Natural killer cell treated with Interleukin-12 subunit alpha and Interleukin-12 subunit beta and Interleukin-15 and Interleukin-18, amount 100 ng/mL, for 72 hours (primary cell): ENCODE data around the gene CLEC16A. TPM values are rescaled to one million over a fixed set of nuclear protein-coding genes. Genes with fewer than 3 reads are reported as not detected.

ENCODE experiments used
- ATAC-seq, 2 donors: fragments of 150-1000 bp; cut with Tn5 transposase in 1 of 2; sonication (Bioruptor Pico), chemical (Tn5 transposase) in 1 of 2; 2 replicates each; pipeline ENCODE4 v1.10.0; 2021
- DNase-seq: peaks from one replicate; pipeline ENCODE4 v3.0.0; 2022; ENCODE audit warnings: low spot score
- H3K27ac Mint-ChIP-seq, 2 donors: 1 replicate in 1 of 2; 2 replicates in 1 of 2; pipeline ENCODE4 v1.8.0; 2022; ENCODE audit warnings: mixed read lengths in 2 of 2, mild to moderate bottlenecking in 1 of 2, moderate library complexity in 1 of 2
- H3K27me3 Mint-ChIP-seq, 2 donors: 1 replicate in 1 of 2; 2 replicates in 1 of 2; pipeline ENCODE4 v1.8.0; 2022; ENCODE audit warnings: mixed read lengths in 2 of 2
- H3K36me3 Mint-ChIP-seq: one replicate; pipeline ENCODE4 v1.8.0; 2022; ENCODE audit warnings: mixed read lengths
- H3K4me1 Mint-ChIP-seq, 2 donors: 1 replicate in 1 of 2; 2 replicates in 1 of 2; pipeline ENCODE4 v1.8.0; 2022; ENCODE audit warnings: low read depth in 2 of 2, mixed read lengths in 2 of 2, mild to moderate bottlenecking in 1 of 2
- H3K4me3 Mint-ChIP-seq: one replicate; pipeline ENCODE4 v1.8.0; 2022; ENCODE audit warnings: mixed read lengths
- H3K9me3 Mint-ChIP-seq: 2 replicates; pipeline ENCODE4 v1.8.0; 2022; ENCODE audit warnings: mixed read lengths
- total RNA-seq, 2 donors: library from RNA; stranded (reverse); gene quantifications; one replicate each; pipeline ENCODE4 v1.2.3, GENCODE V29; 2022

Gene CLEC16A
- total RNA-seq, 2 donors from 2014 or later = 42.5 to 60.2 TPM

- peak in 1 of 2 donors; percentile 57 for ATAC-seq
These were observed 14.3 kb upstream of the CLEC16A start for GRCh38 chr16:10929853-10930754.

GRCh38 chr16:10930755-10931093, 13.6 kb upstream of the CLEC16A start:
- ATAC-seq (peak in 1 of 2 donors; percentile 15), DNase-seq (no peak)
- Mint-ChIP-seq H3K36me3 (peaks cover 6% of the 10 kb centered on the region), H3K27me3 (no peaks in the 10 kb centered on the region), H3K4me3 (no peak overlapping the region), H3K27ac (peak overlapping the region in 1 of 2 donors; percentile 61), H3K9me3 (no peaks in the 10 kb centered on the region), H3K4me1 (peaks cover 25 to 26% of the 10 kb centered on the region in 2 donors)

More at GRCh38 chr16:10929853-10930754, 14.3 kb upstream of the CLEC16A start:
- no peak overlapping the region for H3K4me3 Mint-ChIP-seq
- no peaks in the 10 kb centered on the region for H3K27me3 Mint-ChIP-seq
- H3K4me1 Mint-ChIP-seq = peaks cover 22 to 23% of the 10 kb centered on the region in 2 donors
- DNase-seq = no peak
- no peak overlapping the region for H3K27ac Mint-ChIP-seq
- H3K9me3 Mint-ChIP-seq = no peaks in the 10 kb centered on the region
- H3K36me3 Mint-ChIP-seq = peaks cover 6% of the 10 kb centered on the region

- Mint-ChIP-seq H3K4me3 (no peak overlapping the region), H3K27ac (peak overlapping the region in 1 of 2 donors; percentile 61)
These were observed 13.2 kb upstream of the CLEC16A start for GRCh38 chr16:10931134-10931533.

GRCh38 chr16:10931977-10932632, 12.3 kb upstream of the CLEC16A start:
- H3K9me3 Mint-ChIP-seq = no peaks in the 10 kb centered on the region
- no peak overlapping the region for H3K4me3 Mint-ChIP-seq
- H3K27me3 Mint-ChIP-seq = no peaks in the 10 kb centered on the region
- H3K27ac Mint-ChIP-seq = no peak overlapping the region
- DNase-seq (no peak), ATAC-seq (no peak)
- H3K36me3 Mint-ChIP-seq = peaks cover 11% of the 10 kb centered on the region
- peaks cover 35 to 39% of the 10 kb centered on the region in 2 donors for H3K4me1 Mint-ChIP-seq

More at GRCh38 chr16:10931134-10931533, 13.2 kb upstream of the CLEC16A start:
- Mint-ChIP-seq H3K27me3 (no peaks in the 10 kb centered on the region), H3K36me3 (peaks cover 8% of the 10 kb centered on the region), H3K9me3 (no peaks in the 10 kb centered on the region), H3K4me1 (peaks cover 27 to 30% of the 10 kb centered on the region in 2 donors)
- ATAC-seq = no peak
- no peak for DNase-seq

GRCh38 chr16:10932959-10933710, 11.2 kb upstream of the CLEC16A start:
- H3K36me3 Mint-ChIP-seq = peaks cover 6% of the 10 kb centered on the region
- H3K27ac Mint-ChIP-seq = peak overlapping the region; percentile 10 to 50
- peaks cover 46 to 50% of the 10 kb centered on the region in 2 donors for H3K4me1 Mint-ChIP-seq

GRCh38 chr16:10933865-10934264, 10.5 kb upstream of the CLEC16A start:
- no peak for ATAC-seq
- Mint-ChIP-seq H3K4me3 (no peak overlapping the region), H3K9me3 (no peaks in the 10 kb centered on the region), H3K27ac (peak overlapping the region; percentile 10 to 50), H3K36me3 (peaks cover 6% of the 10 kb centered on the region), H3K4me1 (peaks cover 53 to 57% of the 10 kb centered on the region in 2 donors), H3K27me3 (no peaks in the 10 kb centered on the region)
- no peak for DNase-seq

More at GRCh38 chr16:10932959-10933710, 11.2 kb upstream of the CLEC16A start:
- ATAC-seq (peak; percentile 14 to 54), DNase-seq (no peak)
- no peak overlapping the region for H3K4me3 Mint-ChIP-seq
- H3K27me3 Mint-ChIP-seq = no peaks in the 10 kb centered on the region
- H3K9me3 Mint-ChIP-seq = no peaks in the 10 kb centered on the region

- no peak for DNase-seq
- no peaks in the 10 kb centered on the region for H3K9me3 Mint-ChIP-seq
- H3K4me1 Mint-ChIP-seq = peaks cover 59 to 63% of the 10 kb centered on the region in 2 donors
- H3K36me3 Mint-ChIP-seq = peaks cover 8% of the 10 kb centered on the region
- no peak for ATAC-seq
- no peaks in the 10 kb centered on the region for H3K27me3 Mint-ChIP-seq
- no peak overlapping the region for H3K4me3 Mint-ChIP-seq
- peak overlapping the region in 1 of 2 donors; percentile 10 for H3K27ac Mint-ChIP-seq
These were observed 9.8 kb upstream of the CLEC16A start for GRCh38 chr16:10934325-10935107.

- no peak overlapping the region for H3K27ac Mint-ChIP-seq
These were observed 9.0 kb upstream of the CLEC16A start for GRCh38 chr16:10935226-10935915.

GRCh38 chr16:10936272-10936984, 7.9 kb upstream of the CLEC16A start:
- Mint-ChIP-seq H3K27me3 (no peaks in the 10 kb centered on the region), H3K36me3 (peaks cover 11% of the 10 kb centered on the region), H3K4me1 (peaks cover 67 to 75% of the 10 kb centered on the region in 2 donors), H3K9me3 (no peaks in the 10 kb centered on the region), H3K27ac (peak overlapping the region; percentile 18 to 43), H3K4me3 (peak overlapping the region; percentile 93)
- ATAC-seq = no peak
- DNase-seq = no peak

More at GRCh38 chr16:10935226-10935915, 9.0 kb upstream of the CLEC16A start:
- no peak overlapping the region for H3K4me3 Mint-ChIP-seq
- H3K36me3 Mint-ChIP-seq = peaks cover 11% of the 10 kb centered on the region
- ATAC-seq = no peak
- H3K4me1 Mint-ChIP-seq = peaks cover 63 to 66% of the 10 kb centered on the region in 2 donors
- H3K27me3 Mint-ChIP-seq = no peaks in the 10 kb centered on the region
- no peak for DNase-seq
- no peaks in the 10 kb centered on the region for H3K9me3 Mint-ChIP-seq

GRCh38 chr16:10937068-10937859, 7.1 kb upstream of the CLEC16A start:
- DNase-seq (no peak), ATAC-seq (peak in 1 of 2 donors; percentile 41)
- H3K27ac Mint-ChIP-seq = peak overlapping the region; percentile 43 to 58
- peaks cover 67 to 75% of the 10 kb centered on the region in 2 donors for H3K4me1 Mint-ChIP-seq
- H3K9me3 Mint-ChIP-seq = no peaks in the 10 kb centered on the region
- no peaks in the 10 kb centered on the region for H3K27me3 Mint-ChIP-seq
- H3K4me3 Mint-ChIP-seq = peak overlapping the region; percentile 93
- peaks cover 11% of the 10 kb centered on the region for H3K36me3 Mint-ChIP-seq

- no peaks in the 10 kb centered on the region for H3K27me3 Mint-ChIP-seq
- H3K4me1 Mint-ChIP-seq = peaks cover 65 to 76% of the 10 kb centered on the region in 2 donors
- DNase-seq (no peak), ATAC-seq (peak in 1 of 2 donors; percentile 32)
- peak overlapping the region; percentile 43 to 58 for H3K27ac Mint-ChIP-seq
- H3K36me3 Mint-ChIP-seq = peaks cover 11% of the 10 kb centered on the region
- H3K9me3 Mint-ChIP-seq = no peaks in the 10 kb centered on the region
- H3K4me3 Mint-ChIP-seq = peak overlapping the region; percentile 93
These were observed 6.0 kb upstream of the CLEC16A start for GRCh38 chr16:10938321-10938720.
